Keratinocyte (primary cell): Measurements from ENCODE around the gene PRG3. TPM values are rescaled to one million over a fixed set of nuclear protein-coding genes. Genes with fewer than 3 reads are reported as not detected.

Source experiments
- DNase-seq: peaks from one replicate; pipeline ENCODE4 v3.0.0-alpha.2; 2011; ENCODE audit warnings: low read depth, missing footprints, low spot score
- FAIRE-seq: peaks from 2 replicates; lab custom pipeline; 2011; peaks lifted over from hg19 to GRCh38; lab: Jason Lieb, UNC
- H2AFZ ChIP-seq: 2 replicates; pipeline ENCODE4 v1.6.0; 2012; ENCODE audit warnings: low read length, control low read depth, inconsistent platforms; ENCODE audit not compliant: control insufficient read depth
- H3K27ac ChIP-seq: 2 replicates; pipeline ENCODE4 v1.5.1; 2011; ENCODE audit warnings: low read length; ENCODE audit not compliant: control insufficient read depth, insufficient read depth
- H3K27me3 ChIP-seq: 3 replicates; pipeline ENCODE4 v1.6.0; 2011; ENCODE audit warnings: low read length; ENCODE audit not compliant: control insufficient read depth, insufficient read depth; ENCODE audit errors: extremely low read depth
- H3K36me3 ChIP-seq, 2 experiments: 2 replicates in 1 of 2; 3 replicates in 1 of 2; pipeline ENCODE4 v1.5.1; 2011; ENCODE audit warnings: low read length in 2 of 2, mild to moderate bottlenecking in 1 of 2; ENCODE audit not compliant: control insufficient read depth in 2 of 2, insufficient read depth in 2 of 2; ENCODE audit errors: extremely low read depth in 1 of 2
- H3K4me1 ChIP-seq: 3 replicates; pipeline ENCODE4 v1.5.1; 2011; ENCODE audit warnings: low read length; ENCODE audit not compliant: control insufficient read depth, insufficient read depth; ENCODE audit errors: extremely low read depth
- H3K4me2 ChIP-seq: 3 replicates; pipeline ENCODE4 v1.6.0; 2011; ENCODE audit warnings: low read depth, low read length; ENCODE audit not compliant: control insufficient read depth, insufficient read depth; ENCODE audit errors: extremely low read depth
- H3K4me3 ChIP-seq, 3 experiments: fragments of 200-600 bp in 1 of 3; sonication (generic) in 1 of 3; 2 replicates in 2 of 3; 3 replicates in 1 of 3; pipeline ENCODE4 v1.5.1; 2011 to 2016; ENCODE audit warnings: low read length in 3 of 3, mild to moderate bottlenecking in 3 of 3, control low read depth in 2 of 3, inconsistent platforms in 1 of 3, low read depth in 1 of 3, mixed read lengths in 1 of 3, mixed run types in 1 of 3, moderate library complexity in 1 of 3; ENCODE audit not compliant: control insufficient read depth in 2 of 3, insufficient read depth in 2 of 3; ENCODE audit errors: extremely low read depth in 1 of 3
- H3K79me2 ChIP-seq: 2 replicates; pipeline ENCODE4 v1.6.0; 2012; ENCODE audit warnings: low read length; ENCODE audit not compliant: control insufficient read depth, insufficient read depth
- H3K9ac ChIP-seq: 3 replicates; pipeline ENCODE4 v1.6.0; 2011; ENCODE audit warnings: low read length; ENCODE audit not compliant: control insufficient read depth, insufficient read depth; ENCODE audit errors: extremely low read depth
- H3K9me1 ChIP-seq: 3 replicates; pipeline ENCODE4 v1.6.0; 2011; ENCODE audit warnings: low read length; ENCODE audit not compliant: control insufficient read depth, insufficient read depth; ENCODE audit errors: extremely low read depth
- H3K9me3 ChIP-seq: 2 replicates; pipeline ENCODE4 v1.5.1; 2012; ENCODE audit warnings: low read depth, low read length; ENCODE audit not compliant: control insufficient read depth
- H4K20me1 ChIP-seq: 3 replicates; pipeline ENCODE4 v1.6.0; 2011; ENCODE audit warnings: low read length; ENCODE audit not compliant: control insufficient read depth, insufficient read depth; ENCODE audit errors: extremely low read depth
- EZH2 ChIP-seq: IDR thresholded peaks from one replicate; pipeline ENCODE4 v1.6.1; 2012; ENCODE audit warnings: inconsistent platforms, mild to moderate bottlenecking, low read length, moderate library complexity
- dilution Hi-C: fragments of 300-500 bp; cut with MboI; formaldehyde crosslinking; loops from one replicate; pipeline ENCODE4 v1.7.0; 2020; ENCODE audit warnings: low sequenced_read_pairs; ENCODE audit not compliant: extremely low pct_ligation_motif_present
- polyA plus RNA-seq, 5 experiments: library from polyadenylated mRNA; depleted of rRNA in 3 of 5; stranded (reverse) in 3 of 5; stranded (forward) in 1 of 5; unstranded in 1 of 5; fragments of >200 nt; gene quantifications; 1 replicate in 1 of 5; 2 replicates in 3 of 5; 3 replicates in 1 of 5; pipeline versions ENCODE4 v1.2.1 to v1.2.3, GENCODE V29; 2011 to 2012; ENCODE audit warnings: missing spikeins in 2 of 5, low read depth in 1 of 5, low replicate concordance in 1 of 5
- TF ChIP-seq, protein P1 (sequence below), 3 experiments: IDR thresholded peaks in 1 of 3; conservative IDR thresholded peaks in 1 of 3; optimal IDR thresholded peaks in 1 of 3; 2 replicates in 2 of 3; 3 replicates in 1 of 3; pipeline versions ENCODE3 to v1.5.1; 2011; ENCODE audit warnings: low read length in 3 of 3, mild to moderate bottlenecking in 3 of 3, moderate library complexity in 2 of 3, control low read depth in 1 of 3, inconsistent platforms in 1 of 3; ENCODE audit not compliant: insufficient read depth in 2 of 3; ENCODE audit errors: extremely low read depth in 1 of 3

Gene PRG3
- polyA plus RNA-seq, 1 donor (not counting 4 experiments of a cell fraction or from before 2014, with no cell fraction given) = not detected

- dilution Hi-C loops = no loop called here
- no peaks in the 10 kb centered on the region for H3K9me1 ChIP-seq
- FAIRE-seq (no peak), DNase-seq (no peak)
- H3K27ac ChIP-seq = no peak overlapping the region
- H3K9me3 ChIP-seq = no peaks in the 10 kb centered on the region
- H3K4me3 ChIP-seq = no peak overlapping the region
- H4K20me1 ChIP-seq = no peaks in the 10 kb centered on the region
- H3K4me2 ChIP-seq = no peak overlapping the region
- no peaks in the 10 kb centered on the region for H3K79me2 ChIP-seq
- TF ChIP-seq, protein P1, sequence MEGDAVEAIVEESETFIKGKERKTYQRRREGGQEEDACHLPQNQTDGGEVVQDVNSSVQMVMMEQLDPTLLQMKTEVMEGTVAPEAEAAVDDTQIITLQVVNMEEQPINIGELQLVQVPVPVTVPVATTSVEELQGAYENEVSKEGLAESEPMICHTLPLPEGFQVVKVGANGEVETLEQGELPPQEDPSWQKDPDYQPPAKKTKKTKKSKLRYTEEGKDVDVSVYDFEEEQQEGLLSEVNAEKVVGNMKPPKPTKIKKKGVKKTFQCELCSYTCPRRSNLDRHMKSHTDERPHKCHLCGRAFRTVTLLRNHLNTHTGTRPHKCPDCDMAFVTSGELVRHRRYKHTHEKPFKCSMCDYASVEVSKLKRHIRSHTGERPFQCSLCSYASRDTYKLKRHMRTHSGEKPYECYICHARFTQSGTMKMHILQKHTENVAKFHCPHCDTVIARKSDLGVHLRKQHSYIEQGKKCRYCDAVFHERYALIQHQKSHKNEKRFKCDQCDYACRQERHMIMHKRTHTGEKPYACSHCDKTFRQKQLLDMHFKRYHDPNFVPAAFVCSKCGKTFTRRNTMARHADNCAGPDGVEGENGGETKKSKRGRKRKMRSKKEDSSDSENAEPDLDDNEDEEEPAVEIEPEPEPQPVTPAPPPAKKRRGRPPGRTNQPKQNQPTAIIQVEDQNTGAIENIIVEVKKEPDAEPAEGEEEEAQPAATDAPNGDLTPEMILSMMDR (optimal IDR thresholded peaks at IDR 0.05 in 1 of 3, IDR thresholded peaks at IDR 0.05 in 1 of 3, conservative IDR thresholded peaks at IDR 0.05 in 1 of 3; ENCODE audit: extremely low read depth in 1 of 3, insufficient read depth in 2 of 3, low read length in 3 of 3) = no peak
- TF ChIP-seq EZH2 = no peak
- no peaks in the 10 kb centered on the region for H3K27me3 ChIP-seq
- no peak overlapping the region for H2AFZ ChIP-seq
- no peaks in the 10 kb centered on the region for H3K36me3 ChIP-seq
- peaks cover 21% of the 10 kb centered on the region for H3K4me1 ChIP-seq
- no peak overlapping the region for H3K9ac ChIP-seq
These were observed 21.6 kb downstream of the PRG3 start for GRCh38 chr11:57359396-57359795.

GRCh38 chr11:57358991-57359390 is 22.0 kb downstream of the PRG3 start:
- no peaks in the 10 kb centered on the region for H3K9me3 ChIP-seq
- no peak overlapping the region for H3K4me3 ChIP-seq
- no peak for DNase-seq
- no peak for FAIRE-seq
- H3K9me1 ChIP-seq = no peaks in the 10 kb centered on the region
- H4K20me1 ChIP-seq = no peaks in the 10 kb centered on the region
- TF ChIP-seq, protein P1 (optimal IDR thresholded peaks at IDR 0.05 in 1 of 3, IDR thresholded peaks at IDR 0.05 in 1 of 3, conservative IDR thresholded peaks at IDR 0.05 in 1 of 3; ENCODE audit: extremely low read depth in 1 of 3, insufficient read depth in 2 of 3, low read length in 3 of 3) = no peak
- no peak for TF ChIP-seq EZH2
- H3K27me3 ChIP-seq = no peaks in the 10 kb centered on the region
- H3K4me2 ChIP-seq = no peak overlapping the region
- H3K4me1 ChIP-seq = peaks cover 21% of the 10 kb centered on the region
- no peak overlapping the region for H3K27ac ChIP-seq
- dilution Hi-C loops = no loop called here
- H3K36me3 ChIP-seq = no peaks in the 10 kb centered on the region
- no peak overlapping the region for H2AFZ ChIP-seq
- H3K79me2 ChIP-seq = no peaks in the 10 kb centered on the region
- H3K9ac ChIP-seq = no peak overlapping the region
